MG63 (cell line): ENCODE results near the gene TAGLN2. TPM values are rescaled to one million over a fixed set of nuclear protein-coding genes. Genes with fewer than 3 reads are reported as not detected.
A peak's percentile ranks its signal among the peaks of the same experiment; 100 is the strongest.
"Not testable (repeated sequence)": the region's sequence is repeated elsewhere in the genome, so short reads cannot be mapped to it uniquely, and the experiment has no call there.

Experiments
- DNase-seq: peaks from one replicate; pipeline ENCODE4 v3.0.0-alpha.2; 2020
- H3K27me3 ChIP-seq: fragments of 250-450 bp; sonication (Bioruptor Pico); 2 replicates; pipeline ENCODE4 v1.5.1; 2020; ENCODE audit warnings: mild to moderate bottlenecking, moderate library complexity
- H3K36me3 ChIP-seq: fragments of 250-450 bp; sonication (Bioruptor Pico); 2 replicates; pipeline ENCODE4 v1.5.1; 2020; ENCODE audit warnings: mild to moderate bottlenecking, moderate library complexity
- H3K4me3 ChIP-seq: fragments of 250-450 bp; sonication (Bioruptor Pico); 2 replicates; pipeline ENCODE4 v1.5.1; 2020; ENCODE audit warnings: mild to moderate bottlenecking, moderate library complexity
- H3K9me3 ChIP-seq: fragments of 250-450 bp; sonication (Bioruptor Pico); 2 replicates; pipeline ENCODE4 v1.5.1; 2020; ENCODE audit warnings: mild to moderate bottlenecking, moderate library complexity
- total RNA-seq: library from RNA; depleted of rRNA; stranded (reverse); fragments of >200 nt; shearing (Covaris generic); gene quantifications from 2 replicates; pipeline ENCODE4 v1.2.3, GENCODE V29; 2014; ENCODE audit warnings: low replicate concordance

TAGLN2 gene
- total RNA-seq, 1 experiment from 2014 or later: 1,079 TPM

- no peak for DNase-seq
- no peaks in the 10 kb centered on the region for H3K27me3 ChIP-seq
- no peak overlapping the region for H3K4me3 ChIP-seq
- no peaks in the 10 kb centered on the region for H3K36me3 ChIP-seq
- peaks cover 6% of the 10 kb centered on the region for H3K9me3 ChIP-seq
Measured at GRCh38 chr1:159900755-159901360, 24.4 kb downstream of the TAGLN2 start.

GRCh38 chr1:159900086-159900680 is 25.1 kb downstream of the TAGLN2 start, which contains the start of gene CFAP45:
CFAP45 (minus strand) TSS chr1:159900165; CDS start chr1:159900098, 67 bp downstream.
- Histone ChIP-seq H3K9me3 (peaks cover 6% of the 10 kb centered on the region), H3K36me3 (no peaks in the 10 kb centered on the region), H3K4me3 (no peak within 1 kb of the TSS), H3K27me3 (no peaks in the 10 kb centered on the region)
- DNase-seq: no peak

- not testable (repeated sequence) for DNase-seq, H3K4me3 ChIP-seq, H3K27me3 ChIP-seq, H3K36me3 ChIP-seq, H3K9me3 ChIP-seq
Measured at GRCh38 chr1:159899634-159900033, 25.7 kb downstream of the TAGLN2 start.

- no peak for DNase-seq
- Histone ChIP-seq H3K36me3 (no peaks in the 10 kb centered on the region), H3K27me3 (no peaks in the 10 kb centered on the region), H3K9me3 (peaks cover under 1% of the 10 kb centered on the region), H3K4me3 (no peak overlapping the region)
Measured at GRCh38 chr1:159898527-159898926, 26.8 kb downstream of the TAGLN2 start.

- no peaks in the 10 kb centered on the region for H3K27me3 ChIP-seq
- no peak overlapping the region for H3K4me3 ChIP-seq
- H3K36me3 ChIP-seq: no peaks in the 10 kb centered on the region
- H3K9me3 ChIP-seq: no peaks in the 10 kb centered on the region
- DNase-seq: no peak
Measured at GRCh38 chr1:159897962-159898361, 27.3 kb downstream of the TAGLN2 start.

- no peak for DNase-seq
- Histone ChIP-seq H3K36me3 (no peaks in the 10 kb centered on the region), H3K27me3 (no peaks in the 10 kb centered on the region), H3K4me3 (no peak overlapping the region), H3K9me3 (no peaks in the 10 kb centered on the region)
Measured at GRCh38 chr1:159896546-159896930, 28.8 kb downstream of the TAGLN2 start.

GRCh38 chr1:159895836-159896545 is 29.3 kb downstream of the TAGLN2 start:
- no peak for DNase-seq

GRCh38 chr1:159895286-159895685 is 30.0 kb downstream of the TAGLN2 start:
- Histone ChIP-seq H3K27me3 (no peaks in the 10 kb centered on the region), H3K9me3 (no peaks in the 10 kb centered on the region), H3K36me3 (no peaks in the 10 kb centered on the region), H3K4me3 (no peak overlapping the region)
- no peak for DNase-seq

More at GRCh38 chr1:159895836-159896545, 29.3 kb downstream of the TAGLN2 start:
- no peaks in the 10 kb centered on the region for H3K27me3 ChIP-seq
- H3K9me3 ChIP-seq: no peaks in the 10 kb centered on the region
- H3K36me3 ChIP-seq: no peaks in the 10 kb centered on the region
- no peak overlapping the region for H3K4me3 ChIP-seq

GRCh38 chr1:159892944-159893343 is 32.4 kb downstream of the TAGLN2 start:
- H3K9me3 ChIP-seq: no peaks in the 10 kb centered on the region
- no peak overlapping the region for H3K4me3 ChIP-seq
- no peak for DNase-seq
- no peaks in the 10 kb centered on the region for H3K27me3 ChIP-seq
- no peaks in the 10 kb centered on the region for H3K36me3 ChIP-seq

GRCh38 chr1:159891275-159892157 is 33.8 kb downstream of the TAGLN2 start:
- Histone ChIP-seq H3K4me3 (no peak overlapping the region), H3K27me3 (no peaks in the 10 kb centered on the region), H3K9me3 (no peaks in the 10 kb centered on the region), H3K36me3 (no peaks in the 10 kb centered on the region)
- peak; percentile 87 for DNase-seq

GRCh38 chr1:159890390-159890789 is 34.9 kb downstream of the TAGLN2 start:
- Histone ChIP-seq H3K9me3 (no peaks in the 10 kb centered on the region), H3K4me3 (no peak overlapping the region), H3K36me3 (no peaks in the 10 kb centered on the region), H3K27me3 (no peaks in the 10 kb centered on the region)
- no peak for DNase-seq

GRCh38 chr1:159889821-159890252 is 35.5 kb downstream of the TAGLN2 start:
- DNase-seq: peak; percentile 88
- Histone ChIP-seq H3K9me3 (no peaks in the 10 kb centered on the region), H3K36me3 (no peaks in the 10 kb centered on the region), H3K4me3 (no peak overlapping the region), H3K27me3 (no peaks in the 10 kb centered on the region)

- no peak for DNase-seq
- no peaks in the 10 kb centered on the region for H3K9me3 ChIP-seq
- H3K4me3 ChIP-seq: no peak overlapping the region
- no peaks in the 10 kb centered on the region for H3K36me3 ChIP-seq
- H3K27me3 ChIP-seq: no peaks in the 10 kb centered on the region
Measured at GRCh38 chr1:159889202-159889601, 36.1 kb downstream of the TAGLN2 start.

GRCh38 chr1:159884296-159884695 is 41.0 kb downstream of the TAGLN2 start:
- Histone ChIP-seq H3K27me3 (no peaks in the 10 kb centered on the region), H3K9me3 (no peaks in the 10 kb centered on the region), H3K4me3 (no peak overlapping the region), H3K36me3 (no peaks in the 10 kb centered on the region; the same call in 1 of the 2 replicates)
- DNase-seq: no peak

GRCh38 chr1:159883134-159883533 is 42.2 kb downstream of the TAGLN2 start:
- DNase-seq: no peak
- Histone ChIP-seq H3K27me3 (no peaks in the 10 kb centered on the region), H3K36me3 (no peaks in the 10 kb centered on the region; the same call in 1 of the 2 replicates), H3K4me3 (no peak overlapping the region), H3K9me3 (no peaks in the 10 kb centered on the region)

GRCh38 chr1:159882527-159882862 is 42.8 kb downstream of the TAGLN2 start:
- peak; percentile 17 for DNase-seq
- H3K27me3 ChIP-seq: no peaks in the 10 kb centered on the region
- no peaks in the 10 kb centered on the region for H3K9me3 ChIP-seq
- H3K36me3 ChIP-seq: no peaks in the 10 kb centered on the region; the same call in 1 of the 2 replicates
- no peak overlapping the region for H3K4me3 ChIP-seq
